CD14-positive monocyte (primary cell): ENCODE measurements around the gene CKAP5. TPM values are rescaled to one million over a fixed set of nuclear protein-coding genes. Genes with fewer than 3 reads are reported as not detected.
"Not testable (repeated sequence)": the region's sequence is repeated elsewhere in the genome, so short reads cannot be mapped to it uniquely, and the experiment has no call there.

Source experiments
- DNase-seq, 3 donors: peaks; one replicate each; pipeline ENCODE4 v3.0.0-alpha.2; 2011 to 2022
- H2AFZ ChIP-seq: 2 replicates; pipeline ENCODE4 v1.6.0; 2012; ENCODE audit warnings: mild to moderate bottlenecking, low read depth, low read length, inconsistent platforms; ENCODE audit not compliant: insufficient read depth, poor library complexity, severe bottlenecking
- H3K27ac ChIP-seq, 2 donors: 1 replicate in 1 of 2; 2 replicates in 1 of 2; pipeline ENCODE4 v1.5.1; 2012 to 2013; ENCODE audit warnings: low read length in 2 of 2, control low read depth in 1 of 2, inconsistent platforms in 1 of 2, low read depth in 1 of 2, mild to moderate bottlenecking in 1 of 2
- H3K27me3 ChIP-seq, 2 donors: one replicate each; pipeline versions ENCODE4 v1.6.0 to v1.6.1; 2011 to 2013; ENCODE audit warnings: low read length in 2 of 2; ENCODE audit not compliant: control insufficient read depth in 2 of 2, insufficient read depth in 2 of 2
- H3K36me3 ChIP-seq, 2 donors: replicated peaks in 1 of 2; 1 replicate in 1 of 2; 2 replicates in 1 of 2; pipeline versions ENCODE4 v1.5.1 to v1.6.1; 2012 to 2013; ENCODE audit warnings: low read length in 2 of 2, control low read depth in 1 of 2, inconsistent platforms in 1 of 2, mild to moderate bottlenecking in 1 of 2; ENCODE audit not compliant: insufficient read depth in 2 of 2, control insufficient read depth in 1 of 2
- H3K4me1 ChIP-seq, 2 donors: 1 replicate in 1 of 2; 2 replicates in 1 of 2; pipeline versions ENCODE4 v1.5.1 to v1.6.1; 2012 to 2013; ENCODE audit warnings: low read length in 2 of 2, control low read depth in 1 of 2, inconsistent platforms in 1 of 2, mild to moderate bottlenecking in 1 of 2, moderate library complexity in 1 of 2; ENCODE audit not compliant: insufficient read depth in 2 of 2, control insufficient read depth in 1 of 2
- H3K4me2 ChIP-seq: replicated peaks from 2 replicates; pipeline ENCODE3; 2012; ENCODE audit warnings: low read length, moderate library complexity, mild to moderate bottlenecking; ENCODE audit not compliant: poor library complexity, severe bottlenecking; ENCODE audit errors: extremely low read depth
- H3K4me3 ChIP-seq, 3 experiments: fragments of 200-600 bp in 1 of 3; sonication (generic) in 1 of 3; replicated peaks in 1 of 3; 1 replicate in 2 of 3; 2 replicates in 1 of 3; pipeline ENCODE4 v1.5.1; 2011 to 2013; ENCODE audit warnings: low read length in 3 of 3, mild to moderate bottlenecking in 3 of 3, control low read depth in 2 of 3, low read depth in 2 of 3, inconsistent platforms in 1 of 3, moderate library complexity in 1 of 3
- H3K79me2 ChIP-seq: 2 replicates; pipeline ENCODE4 v1.6.0; 2012; ENCODE audit warnings: mild to moderate bottlenecking, control low read depth, inconsistent platforms, low read length, moderate library complexity; ENCODE audit not compliant: insufficient read depth
- H3K9ac ChIP-seq: 2 replicates; pipeline ENCODE4 v1.6.0; 2017; ENCODE audit warnings: low read length, mild to moderate bottlenecking; ENCODE audit not compliant: insufficient read depth, poor library complexity, severe bottlenecking
- H3K9me3 ChIP-seq, 2 donors: replicated peaks in 1 of 2; 1 replicate in 1 of 2; 2 replicates in 1 of 2; pipeline versions ENCODE4 v1.5.1 to v1.6.1; 2012 to 2013; ENCODE audit warnings: low read length in 2 of 2, control low read depth in 1 of 2; ENCODE audit not compliant: control insufficient read depth in 1 of 2, insufficient read depth in 1 of 2
- H4K20me1 ChIP-seq: 2 replicates; pipeline ENCODE4 v1.6.0; 2012; ENCODE audit warnings: mild to moderate bottlenecking, low read length, control low read depth, moderate library complexity; ENCODE audit not compliant: insufficient read depth
- H3K27ac Mint-ChIP-seq, 7 donors: one replicate each; pipeline ENCODE4 v1.8.0; 2020; ENCODE audit warnings: mild to moderate bottlenecking in 7 of 7, mixed read lengths in 7 of 7, moderate library complexity in 6 of 7, inconsistent platforms in 2 of 7
- H3K27me3 Mint-ChIP-seq, 3 donors: one replicate each; pipeline ENCODE4 v1.8.0; 2021 to 2022; ENCODE audit warnings: low read depth in 3 of 3, mild to moderate bottlenecking in 3 of 3, mixed read lengths in 3 of 3, moderate library complexity in 3 of 3, inconsistent platforms in 1 of 3
- H3K36me3 Mint-ChIP-seq, 2 donors: one replicate each; pipeline ENCODE4 v1.8.0; 2020; ENCODE audit warnings: mixed read lengths in 2 of 2, inconsistent platforms in 1 of 2, mild to moderate bottlenecking in 1 of 2
- H3K4me1 Mint-ChIP-seq: one replicate; pipeline ENCODE4 v1.8.0; 2020; ENCODE audit warnings: mild to moderate bottlenecking, mixed read lengths
- H3K4me3 Mint-ChIP-seq, 2 donors: one replicate each; pipeline ENCODE4 v1.8.0; 2020; ENCODE audit warnings: mild to moderate bottlenecking in 2 of 2, mixed read lengths in 2 of 2, moderate library complexity in 1 of 2
- H3K9me3 Mint-ChIP-seq, 7 donors: one replicate each; pipeline ENCODE4 v1.8.0; 2020 to 2022; ENCODE audit warnings: mixed read lengths in 7 of 7, mild to moderate bottlenecking in 6 of 7, moderate library complexity in 6 of 7, inconsistent platforms in 2 of 7
- WGBS: methylation state at CpG from one replicate; pipeline ENCODE4 v1.1.5; 2013; ENCODE audit warnings: missing lambda C conversion rate; ENCODE audit not compliant: insufficient coverage; 5-methylcytosine and 5-hydroxymethylcytosine counted together
- intact Hi-C, 2 donors: fragments of 100-400 bp; cut with micrococcal nuclease; formaldehyde crosslinking; loops; one replicate each; pipeline versions ENCODE4 v1.15.0 to v1.15.1; 2023
- polyA plus RNA-seq, 3 donors: library from polyadenylated mRNA; depleted of rRNA in 1 of 3; unstranded in 2 of 3; stranded (reverse) in 1 of 3; fragments of 300-500 nt in 2 of 3; fragments of >200 nt in 1 of 3; fragmentation: Illumina TruSeq in 2 of 3; gene quantifications; 1 replicate in 2 of 3; 2 replicates in 1 of 3; pipeline ENCODE4 v1.2.3, GENCODE V29; 2012 to 2021
- TF ChIP-seq, protein P1 (sequence below): fragments of 200-600 bp; IDR thresholded peaks from one replicate; pipeline ENCODE4 v1.8.0; 2022; ENCODE audit warnings: antibody characterized with exemption, mild to moderate bottlenecking

Gene CKAP5
- polyA plus RNA-seq, 3 donors: 6.4 to 10.2 (median 7.9) TPM

DNA sequence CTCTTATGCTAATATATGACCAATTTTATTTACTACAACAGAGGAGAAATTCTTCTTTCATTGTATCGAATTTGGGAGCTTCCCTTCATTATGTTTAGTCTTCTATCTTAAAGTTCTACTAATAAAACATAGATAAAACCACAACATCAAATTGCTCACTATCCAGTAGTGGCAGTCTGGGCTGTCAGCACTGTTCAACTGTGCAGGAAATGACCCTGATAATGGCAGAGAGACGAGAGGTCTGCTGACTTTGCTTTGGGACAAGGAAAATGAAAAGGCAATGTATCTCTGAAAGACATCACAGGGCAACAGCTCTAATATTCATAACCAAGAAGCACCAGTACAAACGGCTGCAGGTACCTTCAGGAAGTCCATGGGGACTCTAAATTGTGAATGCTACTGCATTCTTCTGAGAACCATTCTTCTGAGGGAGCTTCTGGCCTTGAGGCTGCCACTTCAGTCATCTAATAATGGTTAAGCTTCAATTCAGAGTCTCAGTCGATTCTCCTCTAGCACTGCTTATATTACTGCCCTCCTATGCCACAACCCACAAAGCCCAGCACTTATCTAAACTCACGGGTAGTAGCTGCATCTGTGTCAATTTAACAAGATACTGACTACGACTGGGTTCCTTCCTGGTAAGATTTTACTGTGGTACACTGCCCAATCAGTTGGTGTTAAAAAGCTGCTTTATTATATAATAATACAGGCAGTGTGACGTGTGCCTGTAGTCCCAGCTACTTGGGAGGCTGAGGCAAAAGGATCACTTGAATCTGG, 44.2 kb downstream of the CKAP5 start:
- no peaks in the 10 kb centered on the region for H3K9me3 Mint-ChIP-seq
- Histone ChIP-seq H3K4me2 (no peak overlapping the region), H3K9ac (no peak overlapping the region), H3K27me3 (no peaks in the 10 kb centered on the region), H3K4me1 (no peaks in the 10 kb centered on the region), H3K9me3 (no peaks in the 10 kb centered on the region), H3K27ac (no peak overlapping the region), H4K20me1 (no peaks in the 10 kb centered on the region), H3K79me2 (no peaks in the 10 kb centered on the region), H3K36me3 (peaks cover 64 to 93% of the 10 kb centered on the region in 2 donors), H2AFZ (no peak overlapping the region), H3K4me3 (no peak overlapping the region)
- intact Hi-C loops: no loop called here
- no peaks in the 10 kb centered on the region for H3K4me1 Mint-ChIP-seq
- no peak overlapping the region for H3K27ac Mint-ChIP-seq
- H3K4me3 Mint-ChIP-seq: no peak overlapping the region
- H3K36me3 Mint-ChIP-seq: peaks cover 65 to 89% of the 10 kb centered on the region in 2 donors
- 90% methylated on average over 3 of the region's 7 CpGs for WGBS
- TF ChIP-seq, protein P1, sequence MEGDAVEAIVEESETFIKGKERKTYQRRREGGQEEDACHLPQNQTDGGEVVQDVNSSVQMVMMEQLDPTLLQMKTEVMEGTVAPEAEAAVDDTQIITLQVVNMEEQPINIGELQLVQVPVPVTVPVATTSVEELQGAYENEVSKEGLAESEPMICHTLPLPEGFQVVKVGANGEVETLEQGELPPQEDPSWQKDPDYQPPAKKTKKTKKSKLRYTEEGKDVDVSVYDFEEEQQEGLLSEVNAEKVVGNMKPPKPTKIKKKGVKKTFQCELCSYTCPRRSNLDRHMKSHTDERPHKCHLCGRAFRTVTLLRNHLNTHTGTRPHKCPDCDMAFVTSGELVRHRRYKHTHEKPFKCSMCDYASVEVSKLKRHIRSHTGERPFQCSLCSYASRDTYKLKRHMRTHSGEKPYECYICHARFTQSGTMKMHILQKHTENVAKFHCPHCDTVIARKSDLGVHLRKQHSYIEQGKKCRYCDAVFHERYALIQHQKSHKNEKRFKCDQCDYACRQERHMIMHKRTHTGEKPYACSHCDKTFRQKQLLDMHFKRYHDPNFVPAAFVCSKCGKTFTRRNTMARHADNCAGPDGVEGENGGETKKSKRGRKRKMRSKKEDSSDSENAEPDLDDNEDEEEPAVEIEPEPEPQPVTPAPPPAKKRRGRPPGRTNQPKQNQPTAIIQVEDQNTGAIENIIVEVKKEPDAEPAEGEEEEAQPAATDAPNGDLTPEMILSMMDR: no peak
- DNase-seq: no peak
- H3K27me3 Mint-ChIP-seq: peaks cover 0 to 2% (median 0%) of the 10 kb centered on the region in 3 donors

DNA sequence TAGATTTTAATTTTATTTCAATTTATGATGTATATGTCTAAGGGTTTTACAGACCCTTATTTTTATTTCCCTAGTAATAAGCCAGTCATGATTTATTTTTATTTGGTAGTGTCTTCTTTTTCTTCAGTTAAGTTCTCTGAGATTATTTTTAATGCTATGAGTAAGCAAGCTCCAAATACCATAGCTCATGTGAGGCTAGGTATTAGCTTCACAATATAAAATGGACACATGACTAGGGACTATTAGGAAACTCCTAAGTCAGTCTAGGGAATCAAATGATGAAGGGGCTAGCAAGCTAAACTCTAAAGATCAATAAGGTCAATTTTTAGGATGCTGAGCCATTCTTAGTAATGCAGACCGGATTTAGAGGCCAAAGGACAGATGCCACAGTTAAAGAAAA, 45.9 kb downstream of the CKAP5 start:
- Histone ChIP-seq H3K4me1 (no peaks in the 10 kb centered on the region), H3K27ac (no peak overlapping the region), H3K79me2 (no peaks in the 10 kb centered on the region), H4K20me1 (no peaks in the 10 kb centered on the region), H3K9me3 (no peaks in the 10 kb centered on the region), H3K9ac (no peak overlapping the region), H3K27me3 (no peaks in the 10 kb centered on the region), H3K36me3 (peaks cover 75 to 94% of the 10 kb centered on the region in 2 donors), H2AFZ (no peak overlapping the region), H3K4me2 (no peak overlapping the region), H3K4me3 (no peak overlapping the region)
- no peak overlapping the region for H3K27ac Mint-ChIP-seq
- peaks cover 64 to 88% of the 10 kb centered on the region in 2 donors for H3K36me3 Mint-ChIP-seq
- H3K4me1 Mint-ChIP-seq: no peaks in the 10 kb centered on the region
- H3K27me3 Mint-ChIP-seq: no peaks in the 10 kb centered on the region
- no peaks in the 10 kb centered on the region for H3K9me3 Mint-ChIP-seq
- no peak overlapping the region for H3K4me3 Mint-ChIP-seq
- TF ChIP-seq, protein P1: no peak
- DNase-seq: no peak
- intact Hi-C loops: no loop called here
- WGBS: no CpG with 5 or more reads among the region's 1 CpG

DNA sequence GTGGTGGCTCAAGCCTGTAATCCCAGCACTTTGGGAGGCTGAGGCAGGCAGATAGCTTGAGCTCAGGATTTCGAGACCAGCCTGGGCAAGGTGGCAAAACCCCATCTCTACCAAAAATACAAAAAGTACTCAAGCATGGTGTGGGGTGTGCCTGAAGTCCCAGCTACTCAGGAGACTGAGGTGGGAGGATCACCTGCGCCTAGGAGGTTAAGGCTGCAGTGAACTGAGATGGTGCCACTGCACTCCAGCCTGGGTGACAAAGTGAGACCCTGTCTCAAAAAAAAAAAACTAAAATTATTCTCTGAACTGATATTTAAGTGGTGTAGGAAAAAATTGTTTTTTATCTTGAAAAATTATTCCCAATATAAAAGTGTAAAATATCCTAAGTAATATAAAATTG, 46.4 kb downstream of the CKAP5 start:
- H3K27me3 Mint-ChIP-seq, H2AFZ ChIP-seq, H3K4me3 ChIP-seq, H3K27ac Mint-ChIP-seq, DNase-seq, H4K20me1 ChIP-seq, H3K4me3 Mint-ChIP-seq, H3K9ac ChIP-seq, H3K4me2 ChIP-seq, H3K4me1 Mint-ChIP-seq, H3K27ac ChIP-seq, H3K27me3 ChIP-seq, intact Hi-C loops, H3K4me1 ChIP-seq, H3K9me3 ChIP-seq, H3K9me3 Mint-ChIP-seq, H3K79me2 ChIP-seq: not testable (repeated sequence)
- peaks cover 75 to 99% of the 10 kb centered on the region in 2 donors for H3K36me3 ChIP-seq
- H3K36me3 Mint-ChIP-seq: peaks cover 68 to 88% of the 10 kb centered on the region in 2 donors
- 100% methylated on average over 1 of the region's 2 CpGs for WGBS
